ENCODE measurements around the gene CCL13.

The CCL13 gene

DNA sequence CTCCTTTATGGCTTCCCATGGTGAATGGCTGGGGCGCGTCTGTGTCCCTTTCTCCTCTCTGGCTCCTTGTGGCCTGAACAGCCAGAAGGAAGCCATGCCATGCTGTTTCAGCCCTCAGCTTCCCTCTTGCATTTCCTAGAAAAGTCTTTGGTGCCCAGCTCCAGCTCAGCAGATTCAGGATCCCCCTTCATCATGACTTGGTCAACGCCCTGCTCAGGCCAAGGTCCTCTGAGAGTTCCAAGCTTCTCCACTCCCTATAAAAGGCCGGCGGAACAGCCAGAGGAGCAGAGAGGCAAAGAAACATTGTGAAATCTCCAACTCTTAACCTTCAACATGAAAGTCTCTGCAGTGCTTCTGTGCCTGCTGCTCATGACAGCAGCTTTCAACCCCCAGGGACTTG, at the start of gene CCL13:
TSS of gene CCL13 (plus strand) at position 287 of the 400 bp plus-strand sequence. CDS start at position 334, 47 bp downstream.
- CTCF ChIA-PET: interaction anchor here (0.7 to 13.9 kb wide), 4 partner anchors 47 to 429 kb away, joined by 3 to 578 read pairs (median 5); no protein-coding TSS in a partner anchor
- no peak within 1 kb of the TSS for H3K4me3 ChIP-seq (ENCODE audit: low read depth, low read length)
- no peak within 1 kb of the TSS for H3K27ac ChIP-seq (ENCODE audit: extremely low read depth, low read depth, low read length)
- H3K36me3 ChIP-seq (ENCODE audit: control insufficient read depth in 2 of 2, insufficient read depth in 1 of 2, low read length in 2 of 2): no peaks in the 10 kb centered on the region
- TF ChIP-seq ZNF48 (tag by site-specific recombination; IDR thresholded peaks at IDR 0.05) (no peak), SP7 (tag by site-specific recombination; IDR thresholded peaks at IDR 0.05) (no peak), INSM2 (tag by site-specific recombination; IDR thresholded peaks at IDR 0.05) (no peak), SP2 (tag by site-specific recombination; IDR thresholded peaks at IDR 0.05) (no peak), PBX3 (CRISPR knock-in tag; IDR thresholded peaks at IDR 0.05) (no peak), ZNF600 (tag by site-specific recombination; IDR thresholded peaks at IDR 0.05) (no peak), FEZF1 (tag by site-specific recombination; IDR thresholded peaks at IDR 0.05) (no peak), ZNF16 (tag by site-specific recombination; IDR thresholded peaks at IDR 0.05; ENCODE audit: low read depth) (no peak), ZNF433 (tag by site-specific recombination; IDR thresholded peaks at IDR 0.05; ENCODE audit: low read depth) (no peak), ZFP3 (tag by site-specific recombination; IDR thresholded peaks at IDR 0.05; ENCODE audit: low read depth) (no peak), ZNF785 (tag by site-specific recombination; IDR thresholded peaks at IDR 0.05) (no peak), ZFP41 (tag by site-specific recombination; IDR thresholded peaks at IDR 0.05; ENCODE audit: borderline replicate concordance) (no peak)
- TF ChIP-seq, protein P1, sequence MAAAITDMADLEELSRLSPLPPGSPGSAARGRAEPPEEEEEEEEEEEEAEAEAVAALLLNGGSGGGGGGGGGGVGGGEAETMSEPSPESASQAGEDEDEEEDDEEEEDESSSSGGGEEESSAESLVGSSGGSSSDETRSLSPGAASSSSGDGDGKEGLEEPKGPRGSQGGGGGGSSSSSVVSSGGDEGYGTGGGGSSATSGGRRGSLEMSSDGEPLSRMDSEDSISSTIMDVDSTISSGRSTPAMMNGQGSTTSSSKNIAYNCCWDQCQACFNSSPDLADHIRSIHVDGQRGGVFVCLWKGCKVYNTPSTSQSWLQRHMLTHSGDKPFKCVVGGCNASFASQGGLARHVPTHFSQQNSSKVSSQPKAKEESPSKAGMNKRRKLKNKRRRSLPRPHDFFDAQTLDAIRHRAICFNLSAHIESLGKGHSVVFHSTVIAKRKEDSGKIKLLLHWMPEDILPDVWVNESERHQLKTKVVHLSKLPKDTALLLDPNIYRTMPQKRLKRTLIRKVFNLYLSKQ (tag by site-specific recombination; IDR thresholded peaks at IDR 0.05; ENCODE audit: borderline replicate concordance): no peak
- POLR2A ChIA-PET: no interaction called here
- H3K4me1 ChIP-seq (ENCODE audit: control insufficient read depth, insufficient read depth, low read length): no peaks in the 10 kb centered on the region
- no peaks in the 10 kb centered on the region for H3K9me3 ChIP-seq (ENCODE audit: control insufficient read depth, insufficient read depth, low read depth, low read length)

DNA sequence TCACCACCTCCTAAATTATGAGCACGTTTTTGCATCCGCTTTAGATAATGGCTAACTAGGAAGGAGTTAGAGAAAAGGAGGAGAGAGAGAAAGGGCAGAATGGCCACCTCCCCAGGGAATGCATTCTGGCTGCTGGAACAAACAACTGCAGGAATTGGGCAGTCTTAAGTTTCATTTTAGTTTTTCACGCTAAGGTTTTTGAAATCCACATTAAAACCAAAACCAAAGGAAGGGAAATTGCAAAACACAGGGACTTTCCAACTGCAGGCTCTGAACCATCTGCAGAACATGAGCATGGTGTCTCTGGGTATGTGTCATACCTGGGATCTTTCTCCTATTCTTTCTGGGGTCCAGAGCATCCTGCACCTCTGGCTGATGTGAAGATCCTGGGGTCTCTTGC, 49.2 kb upstream of the CCL13 start:
- Histone ChIP-seq H3K36me3 (ENCODE audit: control insufficient read depth in 2 of 2, insufficient read depth in 1 of 2, low read length in 2 of 2) (no peaks in the 10 kb centered on the region), H3K27ac (ENCODE audit: extremely low read depth, low read depth, low read length) (no peak overlapping the region), H3K9me3 (ENCODE audit: control insufficient read depth, insufficient read depth, low read depth, low read length) (no peaks in the 10 kb centered on the region), H3K4me3 (ENCODE audit: low read depth, low read length) (no peak overlapping the region), H3K4me1 (ENCODE audit: control insufficient read depth, insufficient read depth, low read length) (no peaks in the 10 kb centered on the region)
- ChIA-PET CTCF (interaction anchor here (0.8 to 15.4 kb wide), 15 partner anchors 9 to 125 kb away, joined by 3 to 206 read pairs (median 5); partner anchors contain the start of genes CCL1 and CCL8), POLR2A (no interaction called here)
- TF ChIP-seq ZNF704 (tag by site-specific recombination; IDR thresholded peaks at IDR 0.05): no peak
- TF ChIP-seq, protein P2, sequence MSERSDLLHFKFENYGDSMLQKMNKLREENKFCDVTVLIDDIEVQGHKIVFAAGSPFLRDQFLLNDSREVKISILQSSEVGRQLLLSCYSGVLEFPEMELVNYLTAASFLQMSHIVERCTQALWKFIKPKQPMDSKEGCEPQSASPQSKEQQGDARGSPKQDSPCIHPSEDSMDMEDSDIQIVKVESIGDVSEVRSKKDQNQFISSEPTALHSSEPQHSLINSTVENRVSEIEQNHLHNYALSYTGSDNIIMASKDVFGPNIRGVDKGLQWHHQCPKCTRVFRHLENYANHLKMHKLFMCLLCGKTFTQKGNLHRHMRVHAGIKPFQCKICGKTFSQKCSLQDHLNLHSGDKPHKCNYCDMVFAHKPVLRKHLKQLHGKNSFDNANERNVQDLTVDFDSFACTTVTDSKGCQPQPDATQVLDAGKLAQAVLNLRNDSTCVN (tag by site-specific recombination; optimal IDR thresholded peaks at IDR 0.05): no peak
- TF ChIP-seq ZNF530 (tag by site-specific recombination; IDR thresholded peaks at IDR 0.05; ENCODE audit: low read depth): no peak
- no peak for TF ChIP-seq ZNF645 (tag by site-specific recombination; IDR thresholded peaks at IDR 0.05)
- no peak for TF ChIP-seq KLF7 (tag by site-specific recombination; IDR thresholded peaks at IDR 0.05; ENCODE audit: borderline replicate concordance)
- TF ChIP-seq ZNF660 (tag by site-specific recombination; IDR thresholded peaks at IDR 0.05): no peak
- TF ChIP-seq SCRT1 (tag by site-specific recombination; IDR thresholded peaks at IDR 0.05; ENCODE audit: borderline replicate concordance): no peak
- no peak for TF ChIP-seq ZBTB48 (tag by site-specific recombination; IDR thresholded peaks at IDR 0.05)
- TF ChIP-seq ZBTB7A (tag by site-specific recombination; IDR thresholded peaks at IDR 0.05; ENCODE audit: low read depth): no peak

Data from HEK293 (cell line).